Kidney capillary endothelial cell (primary cell): ENCODE measurements around the gene DCC.

Experiments used
- DNase-seq: peaks from one replicate; pipeline ENCODE4 v3.0.0-alpha.2; 2018; ENCODE audit warnings: low spot score

The DCC gene

GRCh38 chr18:52596748-52597435 is 256.9 kb downstream of the DCC start:
- no peak for DNase-seq

DNA sequence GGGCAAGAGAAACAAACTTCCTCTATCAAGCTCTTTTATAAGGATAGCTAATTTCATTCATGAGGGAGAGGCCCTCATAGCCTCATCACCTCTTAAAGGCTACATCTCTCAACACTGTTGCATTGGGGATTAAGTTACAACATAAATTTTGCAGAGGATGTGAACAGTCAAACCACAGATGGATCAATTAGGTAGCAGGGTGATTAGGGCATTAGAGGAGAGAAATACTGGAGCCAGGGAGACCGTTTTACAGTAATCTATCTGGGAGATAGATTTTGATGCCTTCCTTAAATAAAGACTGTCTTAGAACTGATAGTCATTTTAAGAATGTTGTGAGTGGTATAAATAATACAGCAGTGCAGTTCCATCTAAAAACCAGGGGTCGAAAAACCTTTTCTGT is 258.9 kb downstream of the DCC start:
- DNase-seq: no peak

- DNase-seq: no peak
Measured at GRCh38 chr18:52602820-52603219, 262.8 kb downstream of the DCC start.

DNA sequence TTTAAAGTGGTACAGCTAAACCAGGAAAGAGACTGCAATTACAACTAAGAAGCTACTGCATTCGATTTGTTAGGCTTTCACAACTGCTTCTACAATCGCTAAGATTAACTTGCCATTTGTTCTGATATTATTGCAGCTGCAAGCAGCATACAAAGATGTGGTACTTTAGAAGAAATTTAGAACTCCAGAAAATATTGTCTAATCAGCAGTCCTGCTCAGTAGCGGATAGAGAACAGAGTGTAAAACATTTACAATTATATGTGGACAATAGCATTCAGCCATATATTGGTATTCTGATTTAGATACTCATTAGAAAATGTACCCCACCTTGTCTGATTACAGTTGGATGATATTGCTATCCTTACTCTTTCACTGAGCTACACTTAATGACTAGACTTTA is 265.3 kb downstream of the DCC start:
- DNase-seq: no peak

GRCh38 chr18:52607985-52608384 is 268.0 kb downstream of the DCC start:
- no peak for DNase-seq

- DNase-seq: no peak
Measured at GRCh38 chr18:52610451-52611115, 270.6 kb downstream of the DCC start.

- DNase-seq: no peak
Measured at GRCh38 chr18:52612406-52612805, 272.4 kb downstream of the DCC start.

GRCh38 chr18:52615321-52615720 is 275.3 kb downstream of the DCC start:
- DNase-seq: no peak

GRCh38 chr18:52615943-52616342 is 275.9 kb downstream of the DCC start:
- DNase-seq: no peak

GRCh38 chr18:52617931-52618330 is 277.9 kb downstream of the DCC start:
- no peak for DNase-seq

GRCh38 chr18:52620926-52621439 is 281.0 kb downstream of the DCC start:
- DNase-seq: no peak

- DNase-seq: no peak
Measured at GRCh38 chr18:52624702-52625101, 284.7 kb downstream of the DCC start.

DNA sequence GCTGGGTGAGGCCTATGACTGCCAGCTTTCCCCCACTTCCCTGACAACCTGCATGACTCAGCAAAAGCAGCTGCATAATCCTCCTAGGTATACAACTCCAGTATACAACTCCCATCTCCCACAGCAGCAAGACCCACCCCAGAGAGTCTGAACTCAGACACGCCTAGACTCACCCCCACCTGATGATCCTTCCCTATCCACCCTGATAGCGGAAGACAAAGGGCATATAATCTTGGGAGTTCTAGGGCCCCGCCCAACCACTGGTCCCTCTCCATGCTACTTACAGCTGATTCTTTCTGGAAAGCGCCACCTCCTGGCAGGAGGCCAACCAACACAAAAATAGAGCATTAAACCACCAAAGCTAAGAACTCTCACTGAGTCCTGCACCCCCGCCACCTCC is 296.5 kb downstream of the DCC start:
- DNase-seq: no peak

DNA sequence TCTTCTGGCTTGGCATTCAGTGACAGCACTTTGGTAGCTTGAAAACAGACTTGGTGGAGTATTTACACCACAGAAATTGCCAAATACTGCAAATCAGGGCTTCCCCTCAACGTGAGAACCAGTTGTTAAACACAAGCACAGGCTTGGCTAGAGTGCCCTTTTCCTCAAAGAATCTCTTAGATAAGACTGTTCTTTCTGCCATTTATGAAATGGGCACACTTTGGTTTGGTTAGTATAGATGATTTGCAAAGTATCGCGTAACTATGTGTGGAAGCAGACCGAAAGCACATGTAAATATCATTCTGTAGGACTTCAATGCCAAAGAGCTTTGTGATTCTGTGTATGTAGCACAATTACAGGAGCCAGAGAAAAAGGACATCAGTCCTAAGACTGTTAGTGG is 308.2 kb downstream of the DCC start:
- no peak for DNase-seq

DNA sequence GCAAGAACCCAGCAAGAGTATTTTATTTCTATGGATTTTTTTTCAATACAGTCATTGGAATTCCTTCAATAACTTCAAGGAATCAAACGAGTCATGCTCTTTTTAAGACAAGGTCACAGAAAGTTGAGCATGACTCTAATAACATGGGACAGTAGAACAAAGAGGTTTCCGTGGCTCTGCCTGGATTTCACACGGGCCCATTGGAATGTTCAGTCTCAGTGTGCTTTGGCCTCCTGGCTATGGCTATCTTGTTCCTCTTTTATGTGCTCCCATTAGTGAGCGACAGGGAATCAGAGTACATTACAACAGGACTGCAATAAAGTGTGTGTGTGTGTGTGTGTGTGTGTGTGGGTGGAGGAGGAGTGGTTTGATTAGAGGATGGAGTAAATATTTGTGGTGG is 312.4 kb downstream of the DCC start:
- DNase-seq: no peak

- no peak for DNase-seq
Measured at GRCh38 chr18:52657043-52657805, 317.2 kb downstream of the DCC start.

DNA sequence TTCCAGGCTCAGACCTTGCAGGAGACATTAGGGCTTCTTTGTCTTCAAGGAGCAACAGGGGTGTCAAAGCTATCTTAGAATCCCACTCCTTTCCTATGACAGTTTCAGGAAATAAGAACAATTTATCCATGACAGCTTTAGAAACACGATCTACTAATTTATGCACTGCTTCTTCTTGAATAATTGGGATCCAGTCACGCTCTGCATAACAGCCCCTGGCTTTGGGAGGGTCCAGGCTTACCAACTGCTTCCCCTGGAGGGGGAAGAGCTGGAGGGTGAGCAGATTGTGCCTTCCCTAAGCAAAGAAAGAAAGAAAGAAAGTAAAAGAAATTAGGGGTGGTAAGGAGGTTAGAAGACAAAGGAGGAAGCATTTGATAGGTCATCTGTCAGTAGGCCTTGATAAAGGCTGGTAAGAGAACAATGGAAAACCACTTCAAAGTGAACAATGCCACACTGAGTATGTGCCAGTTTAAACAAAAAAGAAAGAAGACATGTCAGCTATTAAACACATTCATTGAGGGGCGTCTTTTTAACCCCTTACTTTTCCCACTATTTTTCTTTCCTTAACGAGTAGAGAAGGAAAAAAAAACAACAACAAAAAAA is 327.6 kb downstream of the DCC start:
- no peak for DNase-seq

DNA sequence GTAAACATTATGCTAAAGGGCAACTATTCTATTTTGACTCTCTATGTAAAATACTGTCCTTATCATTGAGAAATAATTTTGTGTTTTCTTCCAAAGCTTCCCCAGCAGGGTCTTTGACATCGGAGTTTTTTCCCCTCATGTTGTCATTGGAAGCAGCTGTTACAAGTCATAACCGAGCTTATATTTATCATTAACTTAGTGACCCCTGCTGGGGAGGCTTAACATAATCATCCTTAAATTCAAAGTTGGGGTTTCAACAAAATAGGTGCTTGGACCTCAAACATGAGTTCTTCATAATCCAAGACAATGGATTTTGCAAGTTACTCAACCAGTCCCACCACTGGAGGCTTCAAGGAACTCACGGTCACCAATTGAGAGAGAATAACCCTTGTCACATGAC is 330.9 kb downstream of the DCC start:
- DNase-seq: no peak

DNA sequence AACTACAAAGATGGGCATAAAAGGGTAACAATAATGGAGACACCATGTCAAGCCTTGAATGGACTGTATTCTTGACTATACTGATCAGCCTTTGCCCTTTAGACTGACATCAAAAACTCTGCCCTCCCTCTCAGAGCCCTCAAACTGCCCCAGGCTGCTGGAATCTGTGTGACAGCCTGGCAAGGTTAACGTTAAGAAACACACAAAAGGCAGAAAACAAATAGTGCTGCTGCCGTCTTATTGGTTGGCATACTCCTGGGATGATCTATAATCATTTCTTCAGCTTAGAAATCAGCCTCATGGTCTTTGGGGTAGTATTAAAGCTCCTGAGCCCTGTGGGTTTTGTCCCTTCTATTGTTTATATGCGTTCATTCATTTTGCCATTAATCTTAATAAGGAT is 338.0 kb downstream of the DCC start:
- no peak for DNase-seq

- no peak for DNase-seq
Measured at GRCh38 chr18:52678551-52678950, 338.6 kb downstream of the DCC start.

GRCh38 chr18:52679354-52679753 is 339.4 kb downstream of the DCC start:
- no peak for DNase-seq

- DNase-seq: peak; percentile 47
Measured at GRCh38 chr18:52682260-52682659, 342.3 kb downstream of the DCC start.

DNA sequence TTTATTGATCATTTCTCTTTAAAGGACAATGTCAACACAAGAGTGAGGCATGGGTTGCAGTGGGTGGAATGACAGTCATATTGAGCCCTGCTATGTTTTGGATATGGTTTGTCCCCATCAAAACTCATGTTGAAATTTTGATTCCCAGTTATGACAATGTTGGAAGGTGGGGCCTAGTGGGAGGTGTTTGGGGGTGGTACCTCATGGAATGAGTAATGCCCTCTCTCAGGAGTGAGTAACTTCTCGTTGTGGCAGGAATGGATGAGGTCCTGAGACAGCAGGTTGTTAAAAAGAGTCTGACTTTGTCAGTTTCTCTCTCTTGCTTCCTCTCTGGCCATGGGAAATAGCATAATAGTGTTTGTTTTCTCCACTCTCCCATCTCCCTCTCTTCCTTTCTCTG is 345.3 kb downstream of the DCC start:
- DNase-seq: no peak
